DND-41 (cell line): ENCODE measurements around the gene ZNF783.

Experiments
- EZH2 ChIP-seq: IDR thresholded peaks from 3 replicates; pipeline ENCODE4 v1.6.1; 2012; ENCODE audit warnings: borderline replicate concordance, low read depth, mild to moderate bottlenecking, moderate library complexity, low read length, inconsistent platforms; ENCODE audit not compliant: severe bottlenecking
- TF ChIP-seq, protein P1 (sequence below): IDR thresholded peaks from 2 replicates; pipeline ENCODE4 v1.5.1; 2012; ENCODE audit warnings: borderline replicate concordance, low read length, moderate library complexity, mild to moderate bottlenecking; ENCODE audit not compliant: poor library complexity, severe bottlenecking; ENCODE audit errors: extremely low read depth

- TF ChIP-seq, protein P1, sequence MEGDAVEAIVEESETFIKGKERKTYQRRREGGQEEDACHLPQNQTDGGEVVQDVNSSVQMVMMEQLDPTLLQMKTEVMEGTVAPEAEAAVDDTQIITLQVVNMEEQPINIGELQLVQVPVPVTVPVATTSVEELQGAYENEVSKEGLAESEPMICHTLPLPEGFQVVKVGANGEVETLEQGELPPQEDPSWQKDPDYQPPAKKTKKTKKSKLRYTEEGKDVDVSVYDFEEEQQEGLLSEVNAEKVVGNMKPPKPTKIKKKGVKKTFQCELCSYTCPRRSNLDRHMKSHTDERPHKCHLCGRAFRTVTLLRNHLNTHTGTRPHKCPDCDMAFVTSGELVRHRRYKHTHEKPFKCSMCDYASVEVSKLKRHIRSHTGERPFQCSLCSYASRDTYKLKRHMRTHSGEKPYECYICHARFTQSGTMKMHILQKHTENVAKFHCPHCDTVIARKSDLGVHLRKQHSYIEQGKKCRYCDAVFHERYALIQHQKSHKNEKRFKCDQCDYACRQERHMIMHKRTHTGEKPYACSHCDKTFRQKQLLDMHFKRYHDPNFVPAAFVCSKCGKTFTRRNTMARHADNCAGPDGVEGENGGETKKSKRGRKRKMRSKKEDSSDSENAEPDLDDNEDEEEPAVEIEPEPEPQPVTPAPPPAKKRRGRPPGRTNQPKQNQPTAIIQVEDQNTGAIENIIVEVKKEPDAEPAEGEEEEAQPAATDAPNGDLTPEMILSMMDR = no peak
- no peak for TF ChIP-seq EZH2
These were observed 45.6 kb upstream of the ZNF783 start for GRCh38 chr7:149216402-149216801.
